ENCODE measurements around the gene RAB4A. TPM values are rescaled to one million over a fixed set of nuclear protein-coding genes. Genes with fewer than 3 reads are reported as not detected.

RAB4A gene
- total and polyA plus RNA-seq, 9 of the 15 experiments (the other 6 are each of a cell fraction or from before 2014, with no cell fraction given), result 8.3 to 61.0 (median 26.7) TPM

- TF ChIP-seq ZNF445 (CRISPR knock-in tag; IDR thresholded peaks at IDR 0.05; ENCODE audit: low read depth), result no peak
- TF ChIP-seq MCM7 (IDR thresholded peaks at IDR 0.05), result no peak
- TF ChIP-seq ZNF41 (CRISPR knock-in tag; conservative IDR thresholded peaks at IDR 0.05), result no peak
- TF ChIP-seq MEF2D (tag; conservative IDR thresholded peaks at IDR 0.05; ENCODE audit: low read depth), result no peak
- TF ChIP-seq RBM22 (IDR thresholded peaks at IDR 0.05; ENCODE audit: low read depth, low read length, poor library complexity, severe bottlenecking), result peak; percentile 82
- no peak for TF ChIP-seq HLTF (IDR thresholded peaks at IDR 0.05)
- TF ChIP-seq GATAD2A (IDR thresholded peaks at IDR 0.05), result no peak
- no peak for TF ChIP-seq ATF1 (CRISPR knock-in tag; IDR thresholded peaks at IDR 0.05)
- TF ChIP-seq ATF1 (tag; IDR thresholded peaks at IDR 0.05), result peak; percentile 88
- no peak for TF ChIP-seq IRF2 (CRISPR knock-in tag; IDR thresholded peaks at IDR 0.05)
- no peak for TF ChIP-seq SMARCE1 (IDR thresholded peaks at IDR 0.05)
- peak; percentile 51; the same call in 1 of the 2 replicates for TF ChIP-seq ZNF239 (CRISPR knock-in tag; IDR thresholded peaks at IDR 0.05)
- peak; percentile 75 for TF ChIP-seq SOX6 (IDR thresholded peaks at IDR 0.05)
- TF ChIP-seq KAT7 (CRISPR knock-in tag; IDR thresholded peaks at IDR 0.05; ENCODE audit: borderline replicate concordance), result 0 out of 2 replicates have a peak, but pooled peaks have one; percentile 65
Observed at GRCh38 chr1:229270547-229271447, at the start of gene RAB4A (continued).

- no peak overlapping the region for H3K4me2 ChIP-seq (ENCODE audit: insufficient read depth, low read length)
- H3K4me1 ChIP-seq (replicated peaks in 1 of 2; ENCODE audit: control insufficient read depth in 2 of 2, insufficient read depth in 2 of 2, low read length in 2 of 2), result no peaks in the 10 kb centered on the region
- no peaks in the 10 kb centered on the region for H3K79me2 ChIP-seq (ENCODE audit: control insufficient read depth, insufficient read depth, low read length)
- no TSS peak for BruUV-seq (replicated peaks)
- H4K20me1 ChIP-seq (replicated peaks; ENCODE audit: control insufficient read depth, insufficient read depth, low read length), result 0 out of 2 replicates have a peak, but pooled peaks cover 6% of the 10 kb centered on the region
- in situ Hi-C loops (cut with MboI), result no loop called here
- H3K4me3 ChIP-seq, result no peak overlapping the region
- no peaks in the 10 kb centered on the region for H3K9me3 ChIP-seq (replicated peaks; ENCODE audit: control insufficient read depth, insufficient read depth, low read depth, low read length)
- no peaks in the 10 kb centered on the region for H3K9me1 ChIP-seq (ENCODE audit: control insufficient read depth, insufficient read depth, low read length)
- H3K27ac ChIP-seq (ENCODE audit: extremely low read depth, low read depth, low read length), result no peak overlapping the region
- TF ChIP-seq HBP1 (CRISPR knock-in tag; IDR thresholded peaks at IDR 0.05), result no peak
- TF ChIP-seq KAT2B (IDR thresholded peaks at IDR 0.05; ENCODE audit: low read depth, low read length), result no peak
- TF ChIP-seq CREB3L1 (IDR thresholded peaks at IDR 0.05; ENCODE audit: borderline replicate concordance, low read depth), result no peak
- no peak for TF ChIP-seq ATF7 (IDR thresholded peaks at IDR 0.05)
- no peak for TF ChIP-seq DNMT1 (IDR thresholded peaks at IDR 0.05)
- TF ChIP-seq MTF1 (CRISPR knock-in tag; IDR thresholded peaks at IDR 0.05; ENCODE audit: borderline replicate concordance), result no peak
- POLR2A ChIA-PET, result interaction anchor here (0.6 to 0.7 kb wide), 2 partner anchors 475 to 558 kb away, joined by 3 read pairs; no protein-coding TSS in a partner anchor
- FAIRE-seq (no peak), ATAC-seq (no peak), DNase-seq (ENCODE audit: extremely low read depth in 1 of 4, low spot score in 3 of 4) (no peak)
- 0% methylated on average over 3 of the region's 3 CpGs for WGBS (ENCODE audit: insufficient coverage, low coverage, missing lambda C conversion rate)
- no peaks in the 10 kb centered on the region for H3K36me3 ChIP-seq (ENCODE audit: control insufficient read depth, insufficient read depth, low read length)
- CTCF ChIA-PET (ENCODE audit: low intra/inter-chr PET ratio), result no interaction called here
- H3K9ac ChIP-seq (ENCODE audit: insufficient read depth in 1 of 2, low read depth in 2 of 2, low read length in 2 of 2), result no peak overlapping the region
- no peak overlapping the region for H2AFZ ChIP-seq (ENCODE audit: low read depth, low read length)
- intact Hi-C loops (cut with micrococcal nuclease), result no loop called here
- peaks cover 9 to 26% of the 10 kb centered on the region in 2 experiments for H3K27me3 ChIP-seq (ENCODE audit: control insufficient read depth in 2 of 2, insufficient read depth in 2 of 2, low read length in 2 of 2)
Observed at GRCh38 chr1:229222081-229222480, 48.8 kb upstream of the RAB4A start.
